Measurements from ENCODE around the gene IL6R.

DNA sequence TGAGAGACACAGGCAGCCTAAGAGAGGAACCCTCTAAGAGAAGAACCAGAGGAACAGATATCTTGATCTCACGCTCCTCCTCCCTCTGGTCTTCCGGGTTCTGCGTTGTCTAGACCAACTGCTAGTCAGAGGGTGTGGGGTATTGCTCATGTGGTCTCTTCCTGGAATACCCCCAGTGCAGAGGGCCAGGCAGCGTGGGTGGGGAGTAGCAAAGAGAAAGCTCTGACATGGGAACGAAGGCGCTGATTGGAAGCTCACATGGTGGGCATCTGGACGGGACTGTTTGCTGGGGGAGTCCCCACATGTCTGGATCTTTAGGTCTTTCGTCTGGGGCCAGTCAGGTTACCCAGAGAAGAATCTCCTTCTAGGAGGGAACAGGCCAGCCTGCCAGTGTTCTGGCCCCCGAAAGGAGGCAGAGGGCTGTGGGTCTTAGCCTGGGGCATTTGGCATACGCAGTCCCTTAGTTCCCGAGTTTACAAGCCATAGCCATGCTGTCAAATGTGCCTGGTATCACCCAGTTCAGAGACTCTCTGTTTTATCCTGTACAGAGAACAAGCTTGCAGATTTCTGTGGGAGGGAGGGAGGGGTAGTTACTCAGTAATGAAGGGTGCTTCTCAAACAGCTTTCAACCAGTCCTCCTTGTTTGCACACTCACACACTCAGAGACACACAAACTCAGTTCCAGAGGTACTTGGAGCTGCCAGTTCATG, 18.3 kb upstream of the IL6R start:
- TF ChIP-seq EZH2phosphoT487 (IDR thresholded peaks at IDR 0.05; ENCODE audit: borderline replicate concordance, low read length): no peak
- TF ChIP-seq, protein P1, sequence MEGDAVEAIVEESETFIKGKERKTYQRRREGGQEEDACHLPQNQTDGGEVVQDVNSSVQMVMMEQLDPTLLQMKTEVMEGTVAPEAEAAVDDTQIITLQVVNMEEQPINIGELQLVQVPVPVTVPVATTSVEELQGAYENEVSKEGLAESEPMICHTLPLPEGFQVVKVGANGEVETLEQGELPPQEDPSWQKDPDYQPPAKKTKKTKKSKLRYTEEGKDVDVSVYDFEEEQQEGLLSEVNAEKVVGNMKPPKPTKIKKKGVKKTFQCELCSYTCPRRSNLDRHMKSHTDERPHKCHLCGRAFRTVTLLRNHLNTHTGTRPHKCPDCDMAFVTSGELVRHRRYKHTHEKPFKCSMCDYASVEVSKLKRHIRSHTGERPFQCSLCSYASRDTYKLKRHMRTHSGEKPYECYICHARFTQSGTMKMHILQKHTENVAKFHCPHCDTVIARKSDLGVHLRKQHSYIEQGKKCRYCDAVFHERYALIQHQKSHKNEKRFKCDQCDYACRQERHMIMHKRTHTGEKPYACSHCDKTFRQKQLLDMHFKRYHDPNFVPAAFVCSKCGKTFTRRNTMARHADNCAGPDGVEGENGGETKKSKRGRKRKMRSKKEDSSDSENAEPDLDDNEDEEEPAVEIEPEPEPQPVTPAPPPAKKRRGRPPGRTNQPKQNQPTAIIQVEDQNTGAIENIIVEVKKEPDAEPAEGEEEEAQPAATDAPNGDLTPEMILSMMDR (conservative IDR thresholded peaks at IDR 0.05; ENCODE audit: low read depth, low read length): no peak
